ENCODE data around the gene FCRL4.

Gene FCRL4

GRCh38 chr1:157540160-157540748 lies 57.6 kb downstream of the FCRL4 start:
- Histone ChIP-seq H3F3A (ENCODE audit: insufficient read depth, low read length) (no peaks in the 10 kb centered on the region), H3K4me3 (ENCODE audit: low read length) (no peak overlapping the region), H3K9me3 (replicated peaks; ENCODE audit: insufficient read depth, low read length) (no peaks in the 10 kb centered on the region), H3K9me2 (replicated peaks; ENCODE audit: insufficient read depth, low read length) (no peaks in the 10 kb centered on the region), H3K4me2 (ENCODE audit: low read depth, low read length) (no peak overlapping the region), H4K20me1 (ENCODE audit: insufficient read depth, low read length) (no peaks in the 10 kb centered on the region), H3K79me2 (ENCODE audit: low read length) (no peaks in the 10 kb centered on the region), H3K36me3 (replicated peaks; ENCODE audit: insufficient read depth, low read length) (no peaks in the 10 kb centered on the region), H3K27me3 (replicated peaks; ENCODE audit: insufficient read depth, low read length) (no peaks in the 10 kb centered on the region), H3K27ac (ENCODE audit: low read length) (no peak overlapping the region), H3K9ac (ENCODE audit: low read length) (no peak overlapping the region), H3K4me1 (ENCODE audit: low read length) (no peaks in the 10 kb centered on the region), H2AFZ (ENCODE audit: low read length) (no peak overlapping the region)
- TF ChIP-seq CTCF (IDR thresholded peaks at IDR 0.05; ENCODE audit: low read length) (no peak), EZH2phosphoT487 (IDR thresholded peaks at IDR 0.05; ENCODE audit: low read length) (no peak), EZH2 (optimal IDR thresholded peaks at IDR 0.05; ENCODE audit: low read depth, low read length) (no peak)
- DNase-seq: no peak

DNA sequence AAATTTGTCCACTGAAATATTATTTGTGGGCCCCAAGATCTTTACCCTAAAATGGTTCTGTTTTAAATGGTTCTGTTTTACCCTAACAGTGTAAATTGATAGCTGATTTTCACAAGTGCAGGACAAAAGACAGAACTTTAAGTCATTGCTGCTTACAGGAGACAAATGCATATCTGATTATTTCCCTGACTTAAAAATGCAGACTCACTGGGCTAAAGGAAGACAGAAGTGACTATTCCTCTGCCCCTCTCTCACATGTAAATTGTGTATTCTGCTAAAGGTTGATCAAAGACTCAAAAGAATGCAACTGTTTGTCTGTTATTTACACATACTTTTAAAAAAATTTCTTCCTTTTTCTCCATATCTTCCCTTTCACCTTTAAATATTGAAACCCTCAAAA lies 58.3 kb downstream of the FCRL4 start:
- no peak overlapping the region for H3K4me2 ChIP-seq (ENCODE audit: low read depth, low read length)
- no peak overlapping the region for H3K27ac ChIP-seq (ENCODE audit: low read length)
- TF ChIP-seq CTCF (IDR thresholded peaks at IDR 0.05; ENCODE audit: low read length): no peak
- TF ChIP-seq EZH2 (optimal IDR thresholded peaks at IDR 0.05; ENCODE audit: low read depth, low read length): no peak
- no peak for TF ChIP-seq EZH2phosphoT487 (IDR thresholded peaks at IDR 0.05; ENCODE audit: low read length)
- no peak overlapping the region for H3K9ac ChIP-seq (ENCODE audit: low read length)
- H3K4me1 ChIP-seq (ENCODE audit: low read length): no peaks in the 10 kb centered on the region
- H2AFZ ChIP-seq (ENCODE audit: low read length): no peak overlapping the region
- no peak overlapping the region for H3K4me3 ChIP-seq (ENCODE audit: low read length)
- DNase-seq: no peak
- no peaks in the 10 kb centered on the region for H3K79me2 ChIP-seq (ENCODE audit: low read length)
- H3F3A ChIP-seq (ENCODE audit: insufficient read depth, low read length): no peaks in the 10 kb centered on the region
- H4K20me1 ChIP-seq (ENCODE audit: insufficient read depth, low read length): no peaks in the 10 kb centered on the region
- no peaks in the 10 kb centered on the region for H3K36me3 ChIP-seq (replicated peaks; ENCODE audit: insufficient read depth, low read length)
- no peaks in the 10 kb centered on the region for H3K27me3 ChIP-seq (replicated peaks; ENCODE audit: insufficient read depth, low read length)
- H3K9me2 ChIP-seq (replicated peaks; ENCODE audit: insufficient read depth, low read length): no peaks in the 10 kb centered on the region
- no peaks in the 10 kb centered on the region for H3K9me3 ChIP-seq (replicated peaks; ENCODE audit: insufficient read depth, low read length)

- H3K27me3 ChIP-seq (replicated peaks; ENCODE audit: insufficient read depth, low read length): no peaks in the 10 kb centered on the region
- H3K4me3 ChIP-seq (ENCODE audit: low read length): no peak overlapping the region
- H3K4me2 ChIP-seq (ENCODE audit: low read depth, low read length): no peak overlapping the region
- H2AFZ ChIP-seq (ENCODE audit: low read length): no peak overlapping the region
- H4K20me1 ChIP-seq (ENCODE audit: insufficient read depth, low read length): no peaks in the 10 kb centered on the region
- no peaks in the 10 kb centered on the region for H3K9me2 ChIP-seq (replicated peaks; ENCODE audit: insufficient read depth, low read length)
- no peak overlapping the region for H3K9ac ChIP-seq (ENCODE audit: low read length)
- no peaks in the 10 kb centered on the region for H3K79me2 ChIP-seq (ENCODE audit: low read length)
- H3K9me3 ChIP-seq (replicated peaks; ENCODE audit: insufficient read depth, low read length): no peaks in the 10 kb centered on the region
- DNase-seq: no peak
- no peaks in the 10 kb centered on the region for H3K36me3 ChIP-seq (replicated peaks; ENCODE audit: insufficient read depth, low read length)
- TF ChIP-seq EZH2 (optimal IDR thresholded peaks at IDR 0.05; ENCODE audit: low read depth, low read length): no peak
- TF ChIP-seq CTCF (IDR thresholded peaks at IDR 0.05; ENCODE audit: low read length): no peak
- no peak for TF ChIP-seq EZH2phosphoT487 (IDR thresholded peaks at IDR 0.05; ENCODE audit: low read length)
- H3K4me1 ChIP-seq (ENCODE audit: low read length): no peaks in the 10 kb centered on the region
- no peak overlapping the region for H3K27ac ChIP-seq (ENCODE audit: low read length)
- H3F3A ChIP-seq (ENCODE audit: insufficient read depth, low read length): no peaks in the 10 kb centered on the region
Observed at GRCh38 chr1:157532569-157532968, 65.3 kb downstream of the FCRL4 start.

Data from MM.1S (cell line).